Keratinocyte (primary cell): ENCODE results near the gene C3orf20.

Experiments used
- CTCF ChIP-seq, 3 experiments: IDR thresholded peaks in 1 of 3; conservative IDR thresholded peaks in 1 of 3; optimal IDR thresholded peaks in 1 of 3; 2 replicates in 2 of 3; 3 replicates in 1 of 3; pipeline versions ENCODE3 to v1.5.1; 2011; ENCODE audit warnings: low read length in 3 of 3, mild to moderate bottlenecking in 3 of 3, moderate library complexity in 2 of 3, control low read depth in 1 of 3, inconsistent platforms in 1 of 3; ENCODE audit not compliant: insufficient read depth in 2 of 3; ENCODE audit errors: extremely low read depth in 1 of 3
- EZH2 ChIP-seq: IDR thresholded peaks from one replicate; pipeline ENCODE4 v1.6.1; 2012; ENCODE audit warnings: inconsistent platforms, mild to moderate bottlenecking, low read length, moderate library complexity

GRCh38 chr3:14772533-14773138 lies 97.7 kb downstream of the C3orf20 start:
- TF ChIP-seq CTCF (optimal IDR thresholded peaks at IDR 0.05 in 1 of 3, IDR thresholded peaks at IDR 0.05 in 1 of 3, conservative IDR thresholded peaks at IDR 0.05 in 1 of 3; ENCODE audit: extremely low read depth in 1 of 3, insufficient read depth in 2 of 3, low read length in 3 of 3) (no peak), EZH2 (no peak)
